Stimulated activated CD4-positive, alpha-beta T cell treated with anti-CD3 and anti-CD28 coated beads, Interleukin-1b, Interleukin-23, amount 100 ng/mL, for 24 hours (primary cell): Measurements from ENCODE around the gene RFC4.
A peak's percentile ranks its signal among the peaks of the same experiment; 100 is the strongest.
"Not testable (repeated sequence)": the region's sequence is repeated elsewhere in the genome, so short reads cannot be mapped to it uniquely, and the experiment has no call there.

Source experiments
- DNase-seq, 4 experiments: peaks; one replicate each; pipeline ENCODE4 v3.0.0-alpha.2; 2020; ENCODE audit warnings: low read depth in 4 of 4, low spot score in 1 of 4

The RFC4 gene, protein sequence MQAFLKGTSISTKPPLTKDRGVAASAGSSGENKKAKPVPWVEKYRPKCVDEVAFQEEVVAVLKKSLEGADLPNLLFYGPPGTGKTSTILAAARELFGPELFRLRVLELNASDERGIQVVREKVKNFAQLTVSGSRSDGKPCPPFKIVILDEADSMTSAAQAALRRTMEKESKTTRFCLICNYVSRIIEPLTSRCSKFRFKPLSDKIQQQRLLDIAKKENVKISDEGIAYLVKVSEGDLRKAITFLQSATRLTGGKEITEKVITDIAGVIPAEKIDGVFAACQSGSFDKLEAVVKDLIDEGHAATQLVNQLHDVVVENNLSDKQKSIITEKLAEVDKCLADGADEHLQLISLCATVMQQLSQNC

GRCh38 chr3:186806089-186807055 lies at the start of gene RFC4:
Gene RFC4 (minus strand): TSS chr3:186806482. CDS start chr3:186804713, 1,769 bp downstream.
- peak; percentile 66 to 85 (median 81) for DNase-seq

DNA sequence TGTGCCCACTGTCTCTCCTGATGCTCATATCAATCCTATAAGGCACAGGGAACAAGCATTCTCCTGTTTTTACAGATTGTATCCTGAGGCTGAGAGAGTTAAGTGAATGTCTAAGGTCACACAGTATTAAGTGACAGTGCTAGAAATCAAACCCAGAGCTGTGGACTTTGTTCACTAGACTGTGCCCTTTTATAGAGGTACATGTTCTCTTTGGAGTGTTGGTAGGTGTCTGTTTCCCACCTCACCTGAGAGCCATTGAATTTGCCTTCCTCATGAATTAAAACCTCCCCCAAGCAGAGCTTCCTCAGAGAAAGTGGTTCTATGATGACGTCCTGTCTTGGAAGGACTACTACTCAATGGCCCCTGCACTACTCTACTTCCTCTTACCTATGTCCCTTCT lies 48.7 kb upstream of the RFC4 start:
- DNase-seq: no peak

DNA sequence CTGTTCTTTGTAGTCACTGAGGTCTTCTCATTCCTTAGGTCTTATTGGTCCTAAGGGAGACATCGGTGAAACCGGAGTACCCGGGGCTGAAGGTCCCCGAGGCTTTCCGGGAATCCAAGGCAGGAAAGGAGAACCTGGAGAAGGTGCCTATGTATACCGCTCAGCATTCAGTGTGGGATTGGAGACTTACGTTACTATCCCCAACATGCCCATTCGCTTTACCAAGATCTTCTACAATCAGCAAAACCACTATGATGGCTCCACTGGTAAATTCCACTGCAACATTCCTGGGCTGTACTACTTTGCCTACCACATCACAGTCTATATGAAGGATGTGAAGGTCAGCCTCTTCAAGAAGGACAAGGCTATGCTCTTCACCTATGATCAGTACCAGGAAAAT lies 47.9 kb upstream of the RFC4 start:
- DNase-seq: no peak

GRCh38 chr3:186852994-186853393 lies 46.7 kb upstream of the RFC4 start:
- no peak for DNase-seq

DNA sequence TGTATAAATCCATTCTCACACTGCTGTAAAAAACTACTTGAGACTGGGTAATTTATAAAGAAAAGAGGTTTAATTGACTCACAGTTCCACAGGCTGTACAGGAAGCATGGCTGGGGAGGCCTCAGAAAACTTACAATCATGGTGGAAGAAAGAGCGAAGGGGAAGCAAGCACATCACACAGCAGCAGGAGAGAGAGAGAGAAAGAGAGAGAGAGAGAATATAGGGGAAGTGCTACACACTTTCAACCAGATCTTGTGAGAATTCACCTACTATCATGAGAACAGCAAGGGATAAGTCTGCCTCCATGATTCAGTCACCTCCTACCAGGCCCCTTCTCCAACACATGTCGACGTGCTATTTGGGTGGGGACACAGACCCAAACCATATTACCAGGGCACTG lies 45.6 kb upstream of the RFC4 start:
- DNase-seq: not testable (repeated sequence)

DNA sequence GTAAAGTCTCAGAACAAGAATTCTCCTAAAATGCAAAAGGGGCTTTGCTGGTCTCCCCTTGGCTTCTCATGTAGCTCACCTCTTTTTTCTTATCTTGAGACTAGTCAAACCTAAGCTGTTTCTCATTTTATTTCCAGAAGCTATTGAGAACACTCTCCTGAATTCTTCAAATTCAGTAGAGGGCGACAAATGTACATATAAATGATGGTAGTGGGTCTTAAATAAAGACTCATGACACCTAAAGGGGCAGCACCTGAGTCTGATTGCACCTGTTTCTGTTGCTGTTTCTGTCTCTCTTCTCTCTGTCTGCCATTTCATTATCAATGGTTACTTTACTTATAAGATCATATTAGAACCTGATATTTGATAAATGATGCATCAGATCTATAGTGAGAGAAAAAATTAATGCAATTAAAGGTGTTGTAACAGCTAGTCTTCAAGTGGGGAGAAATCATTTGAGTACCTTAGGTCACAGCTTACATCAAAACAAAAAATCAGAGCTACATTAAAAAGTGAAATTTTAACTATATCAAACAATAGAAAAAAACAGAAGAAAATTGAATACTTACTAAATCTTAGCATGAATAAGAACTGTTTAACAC lies 43.2 kb upstream of the RFC4 start:
- no peak for DNase-seq

- DNase-seq: no peak
Measured at GRCh38 chr3:186847437-186847836, 41.2 kb upstream of the RFC4 start.

GRCh38 chr3:186845756-186846155 lies 39.5 kb upstream of the RFC4 start:
- DNase-seq: no peak

DNA sequence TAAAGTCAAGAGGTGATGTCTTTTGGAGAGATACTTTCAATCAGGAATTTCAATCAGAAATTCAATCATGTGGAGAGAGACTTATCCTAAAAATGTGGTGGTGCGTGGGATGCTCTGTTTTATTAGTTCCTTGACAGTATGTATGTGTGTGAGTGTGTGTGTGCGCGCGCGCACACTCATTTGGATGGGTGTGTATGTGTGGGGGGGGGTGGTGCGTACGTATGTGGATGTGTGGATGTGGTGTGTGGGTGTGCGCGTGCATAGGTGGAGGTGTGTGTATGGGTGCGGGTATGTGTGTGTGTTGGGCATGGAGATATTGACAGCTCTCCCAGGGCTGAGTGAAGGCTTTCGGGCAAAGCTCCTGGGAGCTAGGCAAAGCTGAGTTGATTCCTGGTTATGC lies 38.6 kb upstream of the RFC4 start:
- no peak for DNase-seq

DNA sequence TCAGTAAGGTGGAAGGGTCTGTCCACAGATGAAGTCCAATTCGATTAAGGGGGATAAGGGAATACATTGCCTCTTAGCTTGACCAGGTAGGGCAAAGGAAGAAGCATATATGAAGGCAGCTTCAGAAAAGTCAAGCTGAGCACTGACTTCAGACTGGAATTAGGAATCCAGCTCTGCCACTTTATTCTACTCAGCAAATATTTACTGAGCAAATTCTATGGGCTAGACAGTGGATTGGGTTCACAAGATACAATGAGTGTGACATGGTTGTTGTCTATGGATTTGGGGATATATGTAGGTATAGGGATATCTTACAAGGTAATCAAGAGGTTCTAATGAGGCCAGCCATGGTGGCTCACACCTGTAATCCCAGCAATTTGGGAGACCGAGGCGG lies 36.8 kb upstream of the RFC4 start:
- DNase-seq: no peak

- no peak for DNase-seq
Measured at GRCh38 chr3:186842426-186843038, 36.2 kb upstream of the RFC4 start, which contains the start of gene ADIPOQ. Gene ADIPOQ (plus strand): TSS chr3:186842710. CDS start chr3:186853059, 10,349 bp downstream.

GRCh38 chr3:186841620-186842019 lies 35.3 kb upstream of the RFC4 start:
- no peak for DNase-seq

DNA sequence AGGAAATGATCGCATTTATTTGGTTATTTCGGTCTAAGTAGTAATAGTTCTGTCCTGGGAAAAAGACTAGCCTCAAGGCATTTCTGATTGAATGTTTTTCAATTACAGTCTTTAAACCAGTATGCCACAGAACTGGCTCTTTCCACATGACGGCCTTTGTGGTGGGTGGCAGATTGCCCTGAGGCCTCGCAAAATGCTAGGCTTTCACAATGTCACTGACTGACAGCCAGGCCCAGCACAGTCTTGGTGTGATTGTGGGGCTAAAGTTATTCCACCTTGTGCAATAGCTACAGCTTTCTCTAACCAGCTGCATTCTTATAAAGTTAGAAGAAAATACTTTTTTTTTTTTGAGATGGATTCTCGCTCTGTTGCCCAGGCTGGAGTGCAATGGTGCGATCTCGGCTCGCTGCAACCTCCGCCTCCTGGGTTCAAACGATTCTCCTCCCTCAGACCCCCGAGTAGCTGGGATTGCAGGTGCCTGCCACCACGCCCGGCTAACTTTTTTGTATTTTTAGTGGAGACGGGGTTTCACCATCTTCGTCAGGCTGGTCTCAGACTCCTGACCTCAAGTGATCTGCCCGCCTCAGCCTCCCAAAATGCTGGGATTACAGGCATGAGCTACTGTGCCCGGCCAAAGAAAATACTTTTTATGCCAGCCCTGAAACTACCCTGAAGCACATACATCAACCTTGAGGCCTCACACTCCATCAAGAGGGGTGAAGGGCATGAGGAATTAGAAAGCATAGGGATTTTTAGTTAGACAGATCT lies 33.8 kb upstream of the RFC4 start:
- DNase-seq: no peak

- DNase-seq: no peak
Measured at GRCh38 chr3:186832276-186832675, 26.0 kb upstream of the RFC4 start.

GRCh38 chr3:186831798-186832197 lies 25.5 kb upstream of the RFC4 start:
- no peak for DNase-seq

DNA sequence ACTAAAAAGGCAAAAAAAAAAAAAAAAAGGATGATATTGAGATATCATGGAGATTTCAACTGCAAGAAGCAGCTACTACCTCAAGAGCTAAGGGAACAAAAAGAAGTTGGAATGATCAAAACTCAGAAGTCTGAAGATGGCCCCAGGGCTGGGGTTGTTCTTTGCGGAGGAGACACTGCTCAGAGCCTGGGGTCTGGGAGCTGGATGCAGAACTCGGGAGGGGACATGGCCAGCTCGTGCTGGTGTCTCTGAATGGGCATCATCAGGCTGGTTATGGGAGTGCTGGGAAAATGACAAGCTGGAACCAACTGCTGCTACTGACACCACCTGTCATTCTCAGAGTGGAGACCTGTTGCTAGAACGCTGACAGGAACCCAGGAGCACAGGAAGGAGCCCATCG lies 22.1 kb upstream of the RFC4 start:
- no peak for DNase-seq

- DNase-seq: peak; percentile 50 to 82 (median 66)
Measured at GRCh38 chr3:186826976-186827857, 20.9 kb upstream of the RFC4 start.

DNA sequence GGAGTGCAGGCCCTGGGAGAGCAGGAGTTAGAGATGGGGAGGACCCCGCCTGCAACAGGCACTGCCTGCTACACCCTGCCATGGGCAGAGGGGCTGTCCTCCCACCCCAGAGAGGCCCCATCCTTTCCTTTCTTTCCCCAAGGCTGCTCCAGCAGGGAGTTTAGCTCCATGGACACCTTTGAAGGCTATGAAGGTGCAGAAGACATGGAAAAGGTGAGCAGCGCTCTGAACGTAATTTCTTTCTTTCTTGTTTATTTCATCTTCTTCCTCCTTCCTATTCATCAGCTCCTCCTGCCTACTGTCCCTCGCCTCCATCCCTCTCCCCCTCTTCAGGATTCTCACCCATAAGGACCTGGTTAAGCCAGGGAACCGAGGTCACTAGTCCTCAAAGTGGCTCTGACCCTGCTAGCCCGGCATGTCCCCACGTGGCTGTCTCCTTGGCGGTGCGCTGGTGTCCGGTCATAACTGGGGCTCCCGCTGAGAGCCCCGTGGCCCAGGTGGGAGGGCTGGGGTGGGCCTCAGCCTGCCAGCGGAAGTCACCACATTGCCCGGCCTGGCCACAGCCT lies 20.2 kb upstream of the RFC4 start:
- DNase-seq: no peak

DNA sequence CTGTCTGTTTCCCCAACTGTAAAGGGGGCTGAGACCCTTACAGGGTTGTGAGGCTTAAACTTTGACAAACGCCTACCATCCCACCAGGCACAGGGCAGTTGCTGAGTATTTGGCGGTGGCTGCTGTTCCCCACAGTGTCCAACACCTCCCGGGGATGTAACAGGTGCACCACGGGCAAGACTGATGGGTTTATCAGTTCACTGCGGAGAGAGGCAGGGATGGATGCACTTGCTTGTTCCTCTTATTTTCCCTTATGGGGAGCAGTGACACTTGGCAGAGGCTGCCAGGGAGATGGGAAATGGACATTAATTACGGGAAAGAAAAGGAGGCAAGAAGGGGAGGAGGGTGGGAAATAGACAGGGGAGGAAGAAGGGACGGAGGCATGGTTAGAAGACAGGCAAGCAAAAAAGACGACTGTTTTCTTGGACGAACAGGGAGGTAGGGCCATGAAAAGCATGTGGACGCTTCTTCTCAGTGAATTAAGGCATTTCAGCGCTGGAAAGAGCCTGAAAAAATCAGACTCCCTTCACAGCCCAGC lies 19.7 kb upstream of the RFC4 start:
- DNase-seq: no peak
